ENCODE data around the gene C5orf22.
"Not testable (repeated sequence)": the region's sequence is repeated elsewhere in the genome, so short reads cannot be mapped to it uniquely, and the experiment has no call there.

Gene C5orf22
- 19.8 to 43.5 (median 28.0) reads per million in 18 experiments for total RNA-seq

DNA sequence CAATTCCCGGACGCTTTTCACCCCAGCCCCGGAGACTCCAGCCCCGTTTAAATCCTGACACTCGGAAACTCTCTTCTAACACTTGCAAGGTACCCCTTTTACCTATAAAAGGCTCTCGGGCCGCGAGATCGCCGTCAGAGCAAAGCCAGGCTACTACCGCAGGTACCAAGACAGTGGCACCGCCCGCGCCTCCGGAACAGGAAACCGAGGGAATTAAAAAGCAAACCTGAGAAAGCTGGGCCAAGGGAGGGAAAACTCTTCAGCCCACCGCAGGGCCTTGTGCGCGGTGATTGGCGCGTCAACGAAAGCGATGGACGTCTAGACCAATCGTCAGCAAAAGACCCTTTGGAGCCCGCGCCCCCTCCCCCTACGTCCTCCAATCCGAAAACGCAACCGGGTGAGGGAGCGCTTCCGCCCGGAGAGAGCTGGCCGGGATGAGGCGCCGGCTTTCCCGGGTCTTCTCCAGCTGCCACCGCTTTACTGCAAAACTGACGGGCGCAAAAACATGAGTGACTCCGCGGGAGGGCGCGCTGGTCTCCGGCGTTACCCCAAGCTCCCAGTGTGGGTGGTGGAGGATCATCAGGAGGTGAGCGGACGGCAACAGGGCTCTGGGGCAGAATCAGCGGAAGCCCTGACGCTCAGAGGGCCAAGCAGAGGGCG, at the start of gene C5orf22, which contains the start of gene DROSHA:
Gene C5orf22 (plus strand): TSS at position 414 of the 660 bp plus-strand sequence. CDS start 92 bp downstream, at position 506.
Gene DROSHA (minus strand): TSS at position 206 of the 660 bp plus-strand sequence. CDS start 3,034 bp downstream, outside the sequence.
- DNase-seq, result peak; percentile 95 to 97

DNA sequence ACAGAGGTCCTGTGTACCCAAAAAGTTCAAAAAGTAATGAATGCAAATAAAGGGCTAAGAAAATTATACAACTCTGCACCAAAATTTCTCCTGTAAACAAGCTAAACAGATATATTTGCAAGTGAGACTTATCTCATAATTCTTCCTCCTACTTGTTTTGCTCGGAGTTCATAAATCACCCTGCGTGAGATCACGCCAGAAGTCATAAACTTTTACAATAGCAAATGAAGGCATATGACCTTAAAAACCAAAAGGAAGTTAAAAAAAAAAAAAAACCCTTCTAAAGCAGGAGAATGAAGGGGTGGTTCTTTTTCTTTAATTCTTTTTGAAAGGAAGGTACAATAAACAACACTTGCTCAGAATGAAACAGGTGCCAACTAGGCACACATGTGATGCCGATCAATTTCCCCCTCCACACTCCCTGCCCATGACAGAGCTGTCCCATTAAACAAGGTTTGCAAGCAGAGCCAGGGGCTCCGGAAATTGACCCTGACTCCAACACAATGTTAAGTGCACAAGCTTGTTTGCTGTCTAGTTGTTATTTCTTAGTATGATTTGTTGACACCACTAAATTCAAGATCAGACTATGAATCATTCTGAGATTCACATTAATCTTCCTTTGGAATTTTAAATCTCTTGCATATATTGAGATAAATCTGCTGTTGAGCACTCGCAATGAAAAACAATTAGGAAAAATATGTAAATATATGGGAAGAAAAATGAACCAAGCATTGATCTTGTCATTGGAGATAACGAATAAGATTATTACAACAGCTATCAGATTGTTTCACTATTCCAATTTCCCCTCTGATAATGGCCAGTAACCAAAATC, 46.5 kb upstream of the C5orf22 start:
- no peak for DNase-seq

DNA sequence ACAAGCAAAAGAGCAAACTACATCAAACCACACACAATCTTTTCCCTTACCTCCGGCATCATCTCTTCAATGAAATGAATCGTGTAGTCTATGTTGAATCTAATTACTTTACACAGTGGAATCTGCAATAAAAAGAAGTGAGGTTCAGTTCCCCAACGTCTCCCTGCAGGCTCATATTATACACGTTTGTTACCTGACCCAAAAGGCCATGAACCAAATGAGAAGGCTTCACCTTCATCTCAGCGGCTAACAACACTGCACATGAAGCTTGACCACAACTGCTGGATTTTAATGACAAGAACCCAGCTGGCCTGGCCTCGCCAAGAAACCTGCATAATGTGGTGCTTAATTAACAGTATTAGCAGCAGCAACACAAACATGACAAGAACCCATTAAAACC, 45.7 kb upstream of the C5orf22 start:
- DNase-seq, result no peak

DNA sequence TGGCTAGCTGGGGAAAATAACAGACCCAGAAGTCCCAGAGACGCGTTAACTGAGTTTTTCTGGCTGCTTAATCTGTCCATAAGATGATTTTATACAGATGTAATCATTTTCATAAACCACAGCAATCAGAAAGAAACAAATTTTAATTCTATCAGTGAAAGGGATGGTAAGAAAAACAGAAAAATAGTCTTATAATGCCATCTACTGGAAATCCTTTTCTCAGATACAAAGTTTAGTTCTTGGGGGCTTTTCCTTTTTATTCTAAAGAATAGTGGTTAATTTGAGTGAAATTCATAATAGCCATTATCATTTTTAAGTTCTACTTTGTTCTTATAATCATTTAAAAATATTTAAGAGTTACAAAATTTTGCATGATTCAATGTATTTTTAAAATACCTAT, 44.6 kb upstream of the C5orf22 start:
- DNase-seq, result no peak

DNA sequence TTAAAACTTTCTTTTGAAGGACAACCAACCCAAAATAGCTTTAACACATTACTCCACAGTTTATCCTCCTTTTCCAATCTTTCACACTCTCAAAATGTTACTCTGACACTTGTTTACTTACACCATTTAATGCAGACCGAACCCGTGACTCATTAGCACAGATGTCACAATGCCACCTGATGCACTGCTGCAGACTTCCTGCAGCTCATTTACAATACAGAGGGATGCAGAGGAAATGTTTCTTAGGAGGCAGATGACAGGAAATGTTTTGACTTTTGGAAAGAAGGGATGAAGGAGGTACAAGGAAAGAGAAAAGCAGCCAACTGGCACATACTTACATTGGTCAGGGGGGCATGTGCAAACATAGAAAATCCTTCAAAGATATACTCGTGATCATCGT, 39.2 kb upstream of the C5orf22 start:
- no peak for DNase-seq

DNA sequence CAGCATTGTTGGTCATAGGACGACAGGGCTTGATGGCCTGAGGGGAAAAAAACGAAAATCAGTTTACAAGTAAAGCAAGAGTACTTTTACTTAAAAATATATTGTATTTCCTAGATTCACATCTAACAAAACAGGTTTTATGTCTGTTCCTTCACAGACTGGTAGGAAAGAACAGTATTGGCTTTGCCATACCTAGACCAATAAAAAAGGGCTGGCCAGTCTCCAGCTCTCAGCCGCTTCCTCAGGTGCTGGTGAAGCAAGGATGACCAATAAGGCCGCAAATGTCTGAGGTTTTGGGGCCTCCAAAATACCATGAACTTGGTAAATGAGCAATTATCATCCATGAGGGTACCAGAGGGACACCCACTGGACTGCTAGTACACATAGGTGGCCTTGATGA, 36.8 kb upstream of the C5orf22 start:
- DNase-seq, result no peak

DNA sequence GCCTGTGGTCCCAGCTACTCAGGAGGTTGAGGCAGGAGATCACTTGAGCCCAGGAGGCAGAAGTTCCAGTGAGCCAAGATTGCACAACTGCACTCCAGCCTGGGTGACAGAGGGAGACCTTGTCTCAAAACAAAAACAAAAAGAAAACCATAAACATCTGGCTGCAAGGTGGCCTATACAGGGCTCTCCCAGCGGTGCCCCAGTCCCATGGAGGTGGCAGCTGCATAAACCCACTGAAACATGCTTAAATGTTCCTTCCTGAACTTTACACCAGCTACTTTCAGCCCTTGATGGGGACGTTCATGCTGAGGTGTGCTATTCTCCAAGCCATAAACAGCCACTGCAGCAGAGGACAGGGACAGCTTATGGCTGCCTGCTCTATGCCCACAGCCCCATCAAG, 35.8 kb upstream of the C5orf22 start:
- DNase-seq, result no peak

DNA sequence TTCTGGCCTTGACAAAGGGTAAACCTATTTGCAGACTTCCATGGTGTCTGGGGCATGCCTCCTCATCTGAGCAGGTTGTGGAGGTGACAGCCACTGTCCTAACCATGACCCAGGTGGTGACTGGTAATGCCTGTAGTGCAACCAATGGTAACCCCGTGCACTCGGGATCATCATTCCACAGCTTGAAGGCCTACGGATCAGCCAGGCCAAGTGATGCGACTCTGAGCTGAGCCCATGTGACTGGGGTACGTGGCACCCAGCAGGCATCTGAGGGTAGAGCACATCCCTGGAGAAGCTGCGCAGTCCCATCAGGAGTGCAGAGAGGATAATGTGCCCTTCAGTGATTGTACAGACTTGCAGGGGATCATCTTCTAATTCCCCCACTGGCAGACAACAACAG, 35.2 kb upstream of the C5orf22 start:
- DNase-seq, result no peak

DNA sequence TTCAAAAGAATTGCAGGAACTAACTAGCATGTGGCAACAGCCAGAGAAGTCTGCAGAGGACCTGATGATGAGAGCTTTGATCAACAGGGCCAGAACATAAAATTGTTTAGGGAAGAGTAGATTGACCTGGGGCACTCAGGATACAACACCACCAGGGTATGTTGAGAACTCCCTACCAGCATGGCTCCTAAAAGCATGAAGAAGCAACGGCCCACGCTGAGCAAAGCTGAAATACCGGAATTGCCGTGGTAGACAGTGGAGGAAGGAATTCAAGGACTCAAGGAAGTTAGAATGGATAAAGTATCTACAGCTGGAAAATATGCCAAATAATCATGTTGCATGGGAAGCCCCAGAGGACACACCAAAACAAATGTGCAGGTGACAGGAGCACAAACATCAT, 31.8 kb upstream of the C5orf22 start:
- no peak for DNase-seq

DNA sequence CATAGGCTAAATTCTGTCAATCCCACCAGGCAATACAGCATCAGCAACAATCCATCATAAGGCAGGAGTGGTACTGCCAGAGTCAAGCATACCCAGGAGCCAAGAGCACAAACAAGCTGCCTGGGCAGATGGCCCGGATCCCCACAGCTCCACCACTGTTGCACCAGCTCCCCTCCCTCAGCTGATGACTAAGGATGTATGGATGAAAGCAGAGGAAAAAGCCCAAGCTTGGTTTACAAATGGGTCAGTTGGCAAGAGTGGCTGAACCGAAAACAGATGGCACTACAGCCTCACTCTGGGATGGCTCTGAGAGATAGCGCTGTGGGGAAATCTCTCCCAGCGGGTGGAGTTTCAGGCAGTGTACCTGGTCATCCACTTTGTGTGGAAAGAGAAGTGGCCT, 29.6 kb upstream of the C5orf22 start:
- no peak for DNase-seq

DNA sequence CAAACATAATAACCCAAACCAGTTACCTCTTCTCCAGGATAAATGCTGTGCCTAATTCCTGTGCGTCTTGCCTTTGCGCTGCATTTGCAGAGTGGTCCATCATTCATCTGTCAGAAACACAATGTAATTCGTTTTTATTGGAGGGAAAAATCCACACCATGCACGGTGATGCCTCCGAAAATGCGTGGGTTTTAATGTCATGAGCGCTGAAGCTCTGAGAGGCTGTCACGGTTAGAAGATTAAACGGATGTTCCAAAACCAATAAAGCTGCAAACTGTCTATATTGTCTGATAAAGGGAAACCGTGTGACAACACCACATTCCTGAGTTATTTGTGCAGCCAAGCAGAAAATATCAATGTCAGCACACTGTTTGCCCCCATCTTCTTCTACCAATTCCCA, 27.6 kb upstream of the C5orf22 start:
- no peak for DNase-seq

DNA sequence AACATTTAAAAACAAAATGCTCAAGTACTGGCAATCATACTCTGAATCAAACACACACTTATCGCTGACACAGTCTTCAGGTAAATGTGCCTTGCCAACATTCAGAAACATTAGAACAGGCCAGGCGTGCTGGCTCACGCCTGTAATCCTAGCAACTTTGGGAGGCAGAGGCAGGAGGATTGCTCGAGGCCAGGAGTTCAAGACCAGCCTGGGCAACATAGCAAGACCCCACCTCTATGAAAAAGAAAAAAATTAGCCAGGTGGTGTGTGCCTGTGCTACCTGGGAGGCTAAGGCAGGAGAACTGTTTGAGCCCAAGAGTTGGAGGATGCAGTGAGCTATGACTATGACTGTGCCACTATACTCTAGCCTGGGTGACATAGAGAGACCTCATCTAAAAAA, 20.8 kb upstream of the C5orf22 start:
- DNase-seq, result no peak

DNA sequence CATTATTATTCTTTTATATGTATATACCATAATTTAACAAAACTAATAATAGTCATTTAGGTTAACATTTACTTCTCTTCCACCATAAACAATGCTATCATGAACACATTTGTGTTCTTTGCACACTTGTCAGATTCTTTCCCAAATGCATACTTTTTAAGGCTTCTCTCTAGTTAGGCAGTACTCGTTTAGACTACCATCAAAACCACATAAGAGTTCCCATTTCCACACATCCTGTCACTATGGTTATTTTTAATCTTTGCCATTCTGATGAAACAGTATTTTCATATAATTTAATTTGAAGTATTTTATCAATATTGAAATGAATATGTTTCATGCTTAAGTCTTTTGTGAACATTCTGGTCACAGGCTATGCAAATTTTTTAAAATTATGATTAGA, 15.3 kb upstream of the C5orf22 start:
- DNase-seq, result no peak

DNA sequence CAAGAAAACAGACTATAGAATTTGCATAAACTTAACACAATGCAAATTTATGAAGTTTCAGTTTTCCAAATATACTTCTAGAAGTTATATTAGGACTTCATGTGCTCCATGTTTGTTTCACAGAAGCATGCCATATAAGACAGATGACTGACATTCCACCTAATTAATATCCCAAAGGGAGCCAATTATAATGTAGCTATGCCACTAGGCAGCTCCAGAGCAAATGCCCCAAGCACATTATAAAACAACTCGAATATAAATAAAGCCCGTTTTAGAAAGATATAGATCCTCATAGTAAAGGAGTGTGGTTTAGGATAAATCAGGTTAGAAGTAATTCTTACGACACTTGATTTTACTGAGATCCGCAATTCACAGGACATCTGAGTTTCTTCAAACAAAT, 9.1 kb upstream of the C5orf22 start:
- no peak for DNase-seq

DNA sequence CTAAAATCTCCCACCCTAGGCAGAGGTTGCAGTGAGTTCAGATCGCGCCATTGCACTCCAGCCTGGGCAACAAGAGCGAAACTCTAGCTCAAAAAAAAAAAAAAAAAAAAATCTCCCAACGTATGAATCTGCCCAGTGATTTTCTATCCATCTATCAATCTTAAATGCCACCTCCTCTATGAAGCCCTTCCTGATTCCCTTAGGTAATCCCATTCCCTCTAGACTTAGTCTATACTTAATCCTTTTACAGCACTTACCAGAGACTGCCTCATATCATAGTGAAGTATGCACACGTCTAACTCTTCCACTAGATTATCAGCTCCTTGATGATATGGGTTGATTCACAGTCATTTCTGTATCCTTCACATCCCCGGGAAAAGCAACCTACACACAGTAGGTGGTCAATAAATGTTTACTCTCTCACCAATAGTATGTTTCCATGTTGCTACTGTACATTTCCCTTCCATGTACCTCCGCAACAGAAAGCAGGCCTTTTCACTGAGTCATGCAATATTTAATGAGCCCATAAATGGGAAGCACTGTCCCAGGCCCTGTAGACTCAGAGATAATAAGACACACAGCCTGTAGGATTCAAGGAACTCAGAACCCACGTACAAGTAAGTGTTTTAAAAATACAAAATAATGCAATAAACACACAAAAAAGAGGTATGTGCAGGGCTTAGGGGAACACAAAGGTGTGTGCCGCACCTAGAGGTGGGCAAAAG, 1.4 kb upstream of the C5orf22 start:
- peak; percentile 4 to 14 for DNase-seq

DNA sequence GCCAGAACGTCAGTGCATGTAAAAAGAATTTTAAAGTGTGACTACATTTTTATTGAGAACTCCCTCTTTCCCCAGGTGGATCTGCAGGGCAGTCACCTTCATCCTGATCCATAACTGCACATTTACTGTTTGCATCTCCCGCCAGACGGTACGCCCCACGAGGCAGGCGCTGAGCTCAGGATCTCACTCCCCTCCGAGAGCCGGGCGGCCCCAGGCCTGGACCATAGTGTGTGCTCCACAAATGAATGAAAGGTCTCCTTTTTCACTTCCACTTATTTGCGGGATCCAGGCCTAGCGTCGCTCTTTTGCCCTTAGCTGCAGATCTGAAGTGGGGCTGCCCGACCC, 586 bp upstream of the C5orf22 start:
- peak; percentile 22 to 28 for DNase-seq

DNA sequence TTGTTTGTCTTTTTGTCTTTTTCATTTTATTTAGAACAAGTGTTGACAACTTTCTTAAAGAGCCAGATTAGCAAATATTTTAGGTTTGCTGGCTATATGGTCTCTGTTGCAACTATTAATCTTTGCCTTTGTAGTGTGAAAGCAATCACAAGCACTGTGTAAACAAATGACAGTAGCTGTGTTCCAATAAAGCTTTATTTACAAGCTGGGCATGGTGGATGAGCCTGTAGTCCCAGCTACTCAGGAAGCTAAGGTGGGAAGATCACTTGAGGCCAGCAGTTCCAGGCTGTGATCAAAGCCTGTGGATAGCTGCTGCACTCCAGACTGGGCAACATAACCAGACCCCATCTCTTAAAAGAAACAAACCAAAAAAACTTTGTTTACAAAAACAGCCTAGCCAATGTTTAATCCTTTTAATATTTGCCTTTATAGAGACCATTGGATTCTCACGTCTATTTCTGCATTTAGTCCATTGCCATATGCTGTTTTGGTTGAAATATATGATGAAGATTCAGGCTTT, 2.5 kb downstream of the C5orf22 start:
- no peak for DNase-seq

DNA sequence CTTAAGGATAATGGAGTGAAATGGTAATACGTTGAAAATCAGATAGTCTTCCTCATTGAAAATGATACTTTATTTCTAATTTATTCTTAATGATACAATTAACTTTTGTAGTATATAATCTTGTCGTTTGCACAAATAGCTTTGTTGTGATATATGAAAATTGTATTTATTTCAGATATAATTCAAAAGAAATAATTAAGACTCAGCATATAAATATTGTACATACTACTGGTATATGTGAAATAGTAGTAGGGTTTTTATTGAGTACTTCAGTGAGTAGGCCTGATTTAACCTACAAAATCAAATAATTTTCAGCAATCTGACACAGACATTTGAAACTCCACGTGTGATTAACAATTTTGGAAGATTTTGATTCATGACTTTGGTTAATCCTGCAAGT, 4.8 kb downstream of the C5orf22 start:
- no peak for DNase-seq

DNA sequence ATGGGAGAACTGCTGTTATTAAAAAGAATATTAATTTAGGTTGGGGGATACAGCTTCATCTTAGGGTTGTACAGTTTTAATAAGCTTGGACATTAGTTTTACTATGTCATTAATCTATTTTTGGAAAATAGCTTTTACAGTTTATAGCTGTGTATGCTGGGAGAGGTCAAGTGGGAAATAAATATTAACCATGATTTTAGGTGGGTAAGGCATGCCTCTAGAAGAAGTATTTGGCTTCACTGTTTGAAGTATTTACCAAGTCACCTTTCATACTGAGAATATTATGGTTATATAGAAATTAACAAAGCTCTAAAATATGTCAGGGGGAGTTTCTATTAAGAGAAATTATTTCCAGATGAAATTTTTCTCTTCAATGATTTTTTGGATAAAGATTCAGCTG, 5.2 kb downstream of the C5orf22 start:
- DNase-seq, result no peak

DNA sequence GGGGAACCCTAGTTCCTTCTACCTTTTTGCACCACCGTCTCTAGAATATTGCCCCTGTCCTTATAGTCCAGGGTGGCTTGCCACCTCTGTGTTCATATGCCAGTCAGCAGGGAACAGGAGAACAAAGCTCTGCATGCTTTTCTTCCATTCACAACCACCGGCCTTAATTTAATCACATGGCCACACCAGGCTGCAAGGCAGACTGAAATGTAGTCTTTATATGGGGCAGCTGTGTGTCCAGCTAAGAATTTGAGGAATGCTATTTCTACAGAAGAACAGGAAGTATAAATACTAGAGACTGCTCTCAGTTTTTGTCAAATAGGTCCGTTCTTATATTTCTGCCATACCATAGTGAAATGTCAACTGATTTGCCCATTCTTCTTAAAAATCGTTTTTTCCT, 5.8 kb downstream of the C5orf22 start:
- no peak for DNase-seq

DNA sequence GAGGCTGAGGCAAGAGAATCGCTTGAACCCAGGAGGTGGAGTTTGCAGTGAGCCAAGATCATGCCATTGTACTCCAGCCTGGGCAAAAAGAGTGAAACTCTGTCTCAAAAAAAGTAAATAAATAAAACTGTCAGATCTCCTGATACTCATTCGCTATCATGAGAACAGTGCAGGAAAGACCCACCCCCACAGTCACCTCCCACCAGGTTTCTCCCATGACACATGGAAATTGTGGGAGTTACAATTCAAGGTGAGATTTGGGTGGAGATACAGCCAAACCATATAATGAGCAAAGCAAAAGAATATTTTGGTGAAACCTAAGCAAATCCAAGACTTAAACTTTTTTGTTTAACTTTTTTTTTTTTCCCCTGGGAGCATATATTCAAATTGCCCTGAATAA, 17.0 kb downstream of the C5orf22 start:
- not testable (repeated sequence) for DNase-seq

DNA sequence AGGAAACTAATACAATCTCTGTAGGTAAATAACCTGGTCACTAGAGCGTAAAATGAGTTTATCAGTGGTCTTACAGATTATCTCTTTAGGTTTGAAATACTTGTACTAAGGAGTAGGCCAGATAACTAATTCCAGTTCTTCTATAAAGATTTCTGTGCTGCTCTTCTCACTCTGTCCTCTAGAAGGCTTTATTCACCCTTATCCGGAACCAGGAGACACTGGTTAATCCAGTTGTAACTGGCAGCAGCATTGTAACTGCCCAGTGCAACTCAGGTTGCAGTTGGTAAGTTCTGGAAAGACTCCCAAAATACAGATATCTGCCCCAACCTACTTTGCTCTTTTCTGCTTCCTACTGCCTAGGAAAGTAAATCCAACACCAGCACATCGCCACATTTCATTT, 19.8 kb downstream of the C5orf22 start:
- DNase-seq, result no peak

DNA sequence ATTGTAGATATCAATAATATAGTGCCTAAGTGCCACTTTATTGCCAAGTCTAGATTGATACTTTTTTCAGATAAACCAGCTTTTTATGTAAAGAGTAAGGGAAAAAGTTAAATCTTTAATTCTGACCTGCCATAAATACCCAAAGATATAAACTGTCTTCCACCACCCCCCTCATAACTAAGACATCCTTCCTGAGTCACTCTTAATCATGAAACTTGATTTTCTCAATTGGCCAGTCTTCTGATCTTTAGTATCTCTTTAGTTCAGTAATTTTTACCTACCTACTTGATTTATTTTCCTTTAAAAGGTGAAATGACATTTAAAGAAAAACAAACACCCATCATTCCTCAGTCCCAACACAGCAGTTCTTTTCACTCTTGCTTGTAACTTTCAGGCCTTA, 21.8 kb downstream of the C5orf22 start:
- DNase-seq, result no peak

Data from inflammatory macrophage (primary cell).